Neutrophil (primary cell): Measurements from ENCODE around the gene ZNF337.

Source experiments
- H3K27ac ChIP-seq: fragments of 200-600 bp; sonication (generic); 2 replicates; pipeline ENCODE4 v1.5.1; 2016; ENCODE audit warnings: mild to moderate bottlenecking, moderate library complexity
- H3K27me3 ChIP-seq: fragments of 200-600 bp; sonication (generic); 2 replicates; pipeline ENCODE4 v1.6.0; 2016; ENCODE audit warnings: mild to moderate bottlenecking
- H3K36me3 ChIP-seq: fragments of 200-600 bp; sonication (generic); 2 replicates; pipeline ENCODE4 v1.5.1; 2017
- H3K4me1 ChIP-seq, 2 experiments: fragments of 200-600 bp in 1 of 2; sonication (generic) in 1 of 2; 1 replicate in 1 of 2; 2 replicates in 1 of 2; pipeline versions ENCODE4 v1.5.1 to v1.6.1; 2013 to 2016; ENCODE audit warnings: low read depth in 1 of 2, low read length in 1 of 2, mild to moderate bottlenecking in 1 of 2, moderate library complexity in 1 of 2; ENCODE audit not compliant: control insufficient read depth in 1 of 2, insufficient read depth in 1 of 2
- H3K4me3 ChIP-seq, 2 experiments: fragments of 200-600 bp in 1 of 2; sonication (generic) in 1 of 2; 1 replicate in 1 of 2; 2 replicates in 1 of 2; pipeline ENCODE4 v1.5.1; 2013 to 2016; ENCODE audit warnings: low read depth in 1 of 2, low read length in 1 of 2, mild to moderate bottlenecking in 1 of 2, moderate library complexity in 1 of 2
- H3K9me3 ChIP-seq: fragments of 200-600 bp; sonication (generic); 2 replicates; pipeline ENCODE4 v1.5.1; 2016
- CTCF ChIP-seq: fragments of 200-600 bp; sonication (generic); IDR thresholded peaks from 2 replicates; pipeline ENCODE4 v1.5.1; 2016; ENCODE audit warnings: antibody characterized with exemption

ZNF337 gene

DNA sequence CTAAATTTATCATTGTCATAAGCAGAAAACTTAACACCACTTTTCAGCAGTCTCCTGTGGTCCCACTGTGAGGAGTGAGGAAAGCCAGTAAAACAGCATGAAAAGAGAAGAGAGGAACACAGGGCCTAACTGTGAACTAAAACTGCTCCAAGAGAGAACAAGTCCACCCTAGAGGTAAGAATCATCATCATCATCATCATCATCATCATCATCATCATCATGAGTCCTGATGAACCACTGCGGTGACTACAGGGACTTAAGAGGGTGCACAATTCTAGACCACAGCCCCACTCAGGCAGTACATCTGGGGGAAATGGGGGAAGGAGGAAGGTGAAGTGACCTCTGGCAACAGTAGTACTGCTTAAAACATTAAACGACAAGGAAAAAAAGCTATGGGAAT is 13.6 kb downstream of the ZNF337 start:
- Histone ChIP-seq H3K4me3 (no peak overlapping the region), H3K27ac (no peak overlapping the region), H3K4me1 (no peaks in the 10 kb centered on the region), H3K36me3 (peaks cover 16% of the 10 kb centered on the region), H3K27me3 (no peaks in the 10 kb centered on the region), H3K9me3 (no peaks in the 10 kb centered on the region)
- TF ChIP-seq CTCF, result no peak

DNA sequence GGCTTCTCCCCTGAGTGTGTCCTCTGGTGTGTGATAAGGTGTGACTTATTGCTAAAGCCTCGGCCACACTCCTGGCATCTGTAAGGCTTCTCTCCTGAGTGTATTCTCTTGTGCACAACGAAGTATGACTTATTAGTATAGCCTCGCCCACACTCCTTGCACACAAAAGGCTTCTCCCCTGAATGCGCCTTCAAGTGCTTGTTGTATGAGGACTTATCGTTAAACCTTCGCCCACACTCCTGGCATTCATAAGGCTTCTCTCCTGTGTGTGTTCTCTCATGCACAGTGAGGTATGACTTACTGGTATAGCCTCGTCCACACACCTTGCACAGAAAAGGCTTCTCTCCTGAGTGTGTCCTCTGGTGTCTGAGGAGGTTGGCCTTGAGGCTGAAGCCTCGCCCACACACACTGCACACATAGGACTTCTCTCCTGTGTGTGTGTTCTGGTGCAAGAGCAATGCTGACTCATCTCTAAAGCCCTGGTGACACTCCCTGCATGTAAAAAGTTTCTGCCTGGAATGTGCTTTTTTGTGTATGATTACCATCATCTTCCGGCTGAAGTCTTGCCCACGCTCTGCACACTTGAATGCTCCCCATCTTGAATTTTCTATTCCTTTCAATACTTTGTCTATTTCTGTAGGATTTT is 20.4 kb downstream of the ZNF337 start:
- TF ChIP-seq CTCF, result no peak
- no peak overlapping the region for H3K27ac ChIP-seq
- no peak overlapping the region for H3K4me3 ChIP-seq
- no peaks in the 10 kb centered on the region for H3K9me3 ChIP-seq
- H3K27me3 ChIP-seq, result no peaks in the 10 kb centered on the region
- H3K4me1 ChIP-seq, result peaks cover 14 to 20% of the 10 kb centered on the region in 2 experiments
- H3K36me3 ChIP-seq, result peaks cover 29% of the 10 kb centered on the region

DNA sequence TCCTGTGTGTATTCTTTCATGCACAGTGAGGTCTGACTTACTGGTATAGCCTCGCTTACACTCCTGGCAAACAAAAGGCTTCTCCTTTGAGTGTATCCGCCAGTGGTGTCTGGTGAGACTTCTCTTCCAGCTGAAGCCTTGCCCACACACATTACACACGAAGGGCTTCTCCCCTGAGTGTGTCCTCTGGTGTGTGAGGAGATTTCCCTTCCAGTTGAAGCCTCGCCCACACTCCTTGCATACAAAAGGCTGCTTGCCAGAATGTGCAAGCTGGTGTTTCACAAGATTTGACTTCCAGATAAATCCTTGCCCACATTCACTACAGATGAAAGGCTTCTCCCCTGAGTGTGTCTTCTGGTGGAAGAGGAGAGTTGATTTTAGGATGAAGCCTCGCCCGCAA is 21.5 kb downstream of the ZNF337 start:
- no peak overlapping the region for H3K27ac ChIP-seq
- no peaks in the 10 kb centered on the region for H3K9me3 ChIP-seq
- no peak for TF ChIP-seq CTCF
- peaks cover 22% of the 10 kb centered on the region for H3K36me3 ChIP-seq
- H3K4me1 ChIP-seq, result peaks cover 14 to 20% of the 10 kb centered on the region in 2 experiments
- no peak overlapping the region for H3K4me3 ChIP-seq
- no peaks in the 10 kb centered on the region for H3K27me3 ChIP-seq

GRCh38 chr20:25672659-25673235 is 23.9 kb downstream of the ZNF337 start:
- H3K4me3 ChIP-seq, result no peak overlapping the region
- H3K27ac ChIP-seq, result peak overlapping the region; percentile 59
- no peaks in the 10 kb centered on the region for H3K9me3 ChIP-seq
- no peak for TF ChIP-seq CTCF
- H3K4me1 ChIP-seq, result peaks cover 21 to 28% of the 10 kb centered on the region in 2 experiments
- no peaks in the 10 kb centered on the region for H3K27me3 ChIP-seq
- peaks cover 22% of the 10 kb centered on the region for H3K36me3 ChIP-seq

- Histone ChIP-seq H3K27me3 (no peaks in the 10 kb centered on the region), H3K9me3 (no peaks in the 10 kb centered on the region), H3K4me1 (peaks cover 16 to 25% of the 10 kb centered on the region in 2 experiments), H3K4me3 (no peak overlapping the region), H3K36me3 (peaks cover 3% of the 10 kb centered on the region), H3K27ac (no peak overlapping the region)
- no peak for TF ChIP-seq CTCF
These were observed 26.7 kb downstream of the ZNF337 start for GRCh38 chr20:25669826-25670422.
